Endothelial cell of umbilical vein (primary cell): ENCODE measurements around the gene PEG3. TPM values are rescaled to one million over a fixed set of nuclear protein-coding genes. Genes with fewer than 3 reads are reported as not detected.

Source experiments
- Bru-seq: library from RNA; stranded (reverse); fragments of 400-500 nt; gene quantifications from one replicate; lab custom pipeline; 2021; lab: Mats Ljungman, UMichigan
- BruChase-seq, 2 experiments: library from RNA; stranded (reverse); fragments of 400-500 nt; gene quantifications; one replicate each; lab custom pipeline; 2021; lab: Mats Ljungman, UMichigan
- BruUV-seq: library from RNA; stranded (reverse); fragments of 400-500 nt; replicated peaks from 2 replicates; lab custom pipeline; 2021; lab: Mats Ljungman, UMichigan
- CTCF ChIA-PET: fragments of 300-600, 350-600 bp; sonication (Branson Sonifier 250); formaldehyde crosslinking; loops from one replicate; lab custom pipeline; 2021; ENCODE audit warnings: antibody characterized with exemption, inconsistent platforms; lab: Charles Lee
- POLR2A ChIA-PET: fragments of 300-600, 350-600 bp; sonication (Branson Sonifier 250); formaldehyde crosslinking; loops from one replicate; lab custom pipeline; 2021; ENCODE audit warnings: antibody characterized with exemption, inconsistent platforms; lab: Charles Lee
- DNase-seq: peaks from one replicate; pipeline ENCODE4 v3.0.0-alpha.2; 2011; ENCODE audit warnings: low read depth, low spot score
- FAIRE-seq: peaks from 2 replicates; lab custom pipeline; 2011; peaks lifted over from hg19 to GRCh38; lab: Jason Lieb, UNC
- H2AFZ ChIP-seq: 2 replicates; pipeline ENCODE4 v1.6.0; 2012; ENCODE audit warnings: low read depth, low read length, control low read depth, inconsistent platforms
- H3K27ac ChIP-seq: 2 replicates; pipeline ENCODE4 v1.5.1; 2011; ENCODE audit warnings: low read depth, mild to moderate bottlenecking, control low read depth, low read length, moderate library complexity; ENCODE audit not compliant: insufficient read depth
- H3K27me3 ChIP-seq, 2 experiments: 2 replicates each; pipeline versions ENCODE4 v1.6.0 to v1.6.1; 2011; ENCODE audit warnings: low read length in 2 of 2, mixed read lengths in 1 of 2; ENCODE audit not compliant: control insufficient read depth in 2 of 2, insufficient read depth in 2 of 2
- H3K36me3 ChIP-seq, 2 experiments: 2 replicates in 1 of 2; 3 replicates in 1 of 2; pipeline ENCODE4 v1.5.1; 2011; ENCODE audit warnings: low read length in 2 of 2, mild to moderate bottlenecking in 1 of 2, moderate library complexity in 1 of 2; ENCODE audit not compliant: control insufficient read depth in 2 of 2, insufficient read depth in 2 of 2; ENCODE audit errors: extremely low read depth in 1 of 2
- H3K4me1 ChIP-seq: 3 replicates; pipeline ENCODE4 v1.5.1; 2011; ENCODE audit warnings: mild to moderate bottlenecking, low read length; ENCODE audit not compliant: control insufficient read depth, insufficient read depth; ENCODE audit errors: extremely low read depth
- H3K4me2 ChIP-seq: 2 replicates; pipeline ENCODE4 v1.6.1; 2011; ENCODE audit warnings: low read length, control low read depth, mixed read lengths; ENCODE audit not compliant: insufficient read depth
- H3K4me3 ChIP-seq, 3 experiments: fragments of 200-600 bp in 1 of 3; sonication (generic), shearing (Covaris generic) in 1 of 3; replicated peaks in 1 of 3; 2 replicates each; pipeline ENCODE4 v1.5.1; 2011 to 2016; ENCODE audit warnings: control low read depth in 3 of 3, low read length in 3 of 3, mild to moderate bottlenecking in 2 of 3, inconsistent platforms in 1 of 3, low read depth in 1 of 3, moderate library complexity in 1 of 3; ENCODE audit not compliant: insufficient read depth in 1 of 3
- H3K79me2 ChIP-seq: 2 replicates; pipeline ENCODE4 v1.6.0; 2012; ENCODE audit warnings: low read length, inconsistent platforms; ENCODE audit not compliant: control insufficient read depth, insufficient read depth
- H3K9ac ChIP-seq: replicated peaks from 2 replicates; pipeline ENCODE3; 2011; ENCODE audit warnings: low read length, control low read depth; ENCODE audit not compliant: insufficient read depth; ENCODE audit errors: extremely low read depth
- H3K9me1 ChIP-seq: replicated peaks from 3 replicates; pipeline ENCODE4 v1.6.0; 2011; ENCODE audit warnings: mild to moderate bottlenecking, low read length; ENCODE audit not compliant: control insufficient read depth, insufficient read depth; ENCODE audit errors: extremely low read depth
- H3K9me3 ChIP-seq: replicated peaks from 2 replicates; pipeline ENCODE4 v1.5.1; 2012; ENCODE audit warnings: low read length, inconsistent platforms; ENCODE audit not compliant: control insufficient read depth, insufficient read depth
- H4K20me1 ChIP-seq: replicated peaks from 2 replicates; pipeline ENCODE3; 2011; ENCODE audit warnings: mild to moderate bottlenecking, low read length; ENCODE audit not compliant: control insufficient read depth, insufficient read depth; ENCODE audit errors: extremely low read depth
- EZH2 ChIP-seq: IDR thresholded peaks from 2 replicates; pipeline ENCODE4 v1.6.1; 2012; ENCODE audit warnings: borderline replicate concordance, low read depth, mild to moderate bottlenecking, moderate library complexity, low read length, inconsistent platforms; ENCODE audit not compliant: severe bottlenecking
- JUN ChIP-seq: IDR thresholded peaks from 2 replicates; pipeline ENCODE4 v1.6.1; 2011; ENCODE audit warnings: borderline replicate concordance, low read depth; ENCODE audit not compliant: insufficient read length, insufficient read depth
- MYC ChIP-seq: IDR thresholded peaks from one replicate; pipeline ENCODE4 v1.6.1; 2011; ENCODE audit warnings: mild to moderate bottlenecking, low read depth, low read length
- POLR2A ChIP-seq: IDR thresholded peaks from 2 replicates; pipeline ENCODE4 v1.6.1; 2012; ENCODE audit warnings: low read depth, mild to moderate bottlenecking, control low read depth, low read length
- POLR2AphosphoS5 ChIP-seq: IDR thresholded peaks from 2 replicates; pipeline ENCODE4 v1.6.1; 2012; ENCODE audit warnings: low read depth, mild to moderate bottlenecking, control low read depth, low read length, moderate library complexity; ENCODE audit not compliant: insufficient read depth
- dilution Hi-C: fragments of 300-500 bp; cut with MboI; formaldehyde crosslinking; loops from one replicate; pipeline ENCODE4 v1.15.0; 2019; ENCODE audit warnings: low sequenced_read_pairs; ENCODE audit not compliant: extremely low pct_ligation_motif_present
- intact Hi-C: fragments of 100-400 bp; cut with micrococcal nuclease; formaldehyde crosslinking; loops from one replicate; pipeline ENCODE4 v1.10.0; 2022
- long read RNA-seq: library from polyadenylated mRNA; stranded (forward); transcript quantifications from one replicate; pipeline ENCODE4 v2.0.0, GENCODE V29; 2021
- polyA minus RNA-seq, 3 experiments: library from RNA; depleted of rRNA, polyadenylated mRNA; stranded (reverse); fragments of >200 nt; gene quantifications; 1 replicate in 1 of 3; 2 replicates in 2 of 3; pipeline ENCODE4 v1.2.3, GENCODE V29; 2011
- polyA plus RNA-seq, 4 experiments: library from polyadenylated mRNA; depleted of rRNA in 3 of 4; stranded (reverse) in 3 of 4; unstranded in 1 of 4; fragments of >200 nt; gene quantifications; 2 replicates each; pipeline versions ENCODE4 v1.2.1 to v1.2.3, GENCODE V29; 2011 to 2012; ENCODE audit warnings: missing spikeins in 1 of 4
- total RNA-seq: library from RNA; stranded (reverse); gene quantifications from 2 replicates; pipeline ENCODE4 v1.2.3, GENCODE V29; 2021
- TF ChIP-seq, protein P1 (sequence below): IDR thresholded peaks from 2 replicates; pipeline ENCODE4 v1.6.1; 2011; ENCODE audit not compliant: insufficient read depth, insufficient read length

The PEG3 gene
- total RNA-seq (0.27 TPM in 1 of 2 replicates, not detected in the other), polyA plus RNA-seq (0.02 TPM in 1 of 2 replicates, not detected in the other), polyA minus RNA-seq (0.06 TPM in 1 of 2 replicates, not detected in the other), Bru-seq, nascent RNA (percentile 1 among the genes with signal in this experiment), BruChase-seq, experiment 1, labeled RNA remaining after a 6-hour chase (percentile 23 among the genes with signal in this experiment), BruChase-seq, experiment 2, labeled RNA remaining after a 2-hour chase (percentile 18 among the genes with signal in this experiment)
- polyA plus RNA-seq (2011; cell fraction: cytosol; rRNA removed) = not detected in 2 replicates
- 0.05 and 0.08 TPM in 2 replicates for polyA plus RNA-seq (2011; cell fraction: nucleus; rRNA removed)
- polyA plus RNA-seq (2012) = 0.04 and 0.05 TPM in 2 replicates
- not detected for polyA minus RNA-seq (2011; cell fraction: cytosol; rRNA and poly(A)+ RNA removed)
- 0.19 TPM in 1 of 2 replicates, not detected in the other for polyA minus RNA-seq (2011; cell fraction: nucleus; rRNA and poly(A)+ RNA removed)
- long read RNA-seq = 0 reads

- H3K4me1 ChIP-seq = no peaks in the 10 kb centered on the region
- no peaks in the 10 kb centered on the region for H4K20me1 ChIP-seq
- H3K4me2 ChIP-seq = no peak within 1 kb of the TSS
- H3K9ac ChIP-seq = no peak within 1 kb of the TSS
- dilution Hi-C loops (no loop called here), intact Hi-C loops (no loop called here)
- ChIA-PET POLR2A (no interaction called here), CTCF (no interaction called here)
- no peaks in the 10 kb centered on the region for H3K9me1 ChIP-seq
- H3K79me2 ChIP-seq = no peaks in the 10 kb centered on the region
- BruUV-seq = no TSS peak
- H3K36me3 ChIP-seq = no peaks in the 10 kb centered on the region
- TF ChIP-seq EZH2 = no peak
- TF ChIP-seq JUN = no peak
- TF ChIP-seq MYC = no peak
- TF ChIP-seq POLR2A = no peak
- TF ChIP-seq, protein P1, sequence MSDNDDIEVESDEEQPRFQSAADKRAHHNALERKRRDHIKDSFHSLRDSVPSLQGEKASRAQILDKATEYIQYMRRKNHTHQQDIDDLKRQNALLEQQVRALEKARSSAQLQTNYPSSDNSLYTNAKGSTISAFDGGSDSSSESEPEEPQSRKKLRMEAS = no peak
- TF ChIP-seq POLR2AphosphoS5 = no peak
- H2AFZ ChIP-seq = no peak within 1 kb of the TSS
- H3K9me3 ChIP-seq = no peaks in the 10 kb centered on the region
- H3K27me3 ChIP-seq = no peaks in the 10 kb centered on the region
- DNase-seq (no peak), FAIRE-seq (no peak)
- H3K27ac ChIP-seq = no peak within 1 kb of the TSS
- H3K4me3 ChIP-seq = no peak within 1 kb of the TSS
These were observed at the start of gene PEG3, which contains the start of gene ZIM2 for GRCh38 chr19:56840451-56841192. TSS of gene PEG3 (minus strand) at chr19:56840726. CDS start at chr19:56824655, 16,071 bp downstream. TSS of gene ZIM2 (minus strand) at chr19:56840726. CDS start at chr19:56824277, 16,449 bp downstream.
